GM19397 (cell line): ENCODE data around the gene CYP26A1.

Source experiments
- ATAC-seq: cut with Tn5 transposase; IDR thresholded peaks from one replicate; pipeline ENCODE4 v1.9.1; 2021; ENCODE audit warnings: mild to moderate bottlenecking, moderate library complexity; ENCODE audit not compliant: unreplicated experiment

CYP26A1 gene, protein sequence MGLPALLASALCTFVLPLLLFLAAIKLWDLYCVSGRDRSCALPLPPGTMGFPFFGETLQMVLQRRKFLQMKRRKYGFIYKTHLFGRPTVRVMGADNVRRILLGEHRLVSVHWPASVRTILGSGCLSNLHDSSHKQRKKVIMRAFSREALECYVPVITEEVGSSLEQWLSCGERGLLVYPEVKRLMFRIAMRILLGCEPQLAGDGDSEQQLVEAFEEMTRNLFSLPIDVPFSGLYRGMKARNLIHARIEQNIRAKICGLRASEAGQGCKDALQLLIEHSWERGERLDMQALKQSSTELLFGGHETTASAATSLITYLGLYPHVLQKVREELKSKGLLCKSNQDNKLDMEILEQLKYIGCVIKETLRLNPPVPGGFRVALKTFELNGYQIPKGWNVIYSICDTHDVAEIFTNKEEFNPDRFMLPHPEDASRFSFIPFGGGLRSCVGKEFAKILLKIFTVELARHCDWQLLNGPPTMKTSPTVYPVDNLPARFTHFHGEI

DNA sequence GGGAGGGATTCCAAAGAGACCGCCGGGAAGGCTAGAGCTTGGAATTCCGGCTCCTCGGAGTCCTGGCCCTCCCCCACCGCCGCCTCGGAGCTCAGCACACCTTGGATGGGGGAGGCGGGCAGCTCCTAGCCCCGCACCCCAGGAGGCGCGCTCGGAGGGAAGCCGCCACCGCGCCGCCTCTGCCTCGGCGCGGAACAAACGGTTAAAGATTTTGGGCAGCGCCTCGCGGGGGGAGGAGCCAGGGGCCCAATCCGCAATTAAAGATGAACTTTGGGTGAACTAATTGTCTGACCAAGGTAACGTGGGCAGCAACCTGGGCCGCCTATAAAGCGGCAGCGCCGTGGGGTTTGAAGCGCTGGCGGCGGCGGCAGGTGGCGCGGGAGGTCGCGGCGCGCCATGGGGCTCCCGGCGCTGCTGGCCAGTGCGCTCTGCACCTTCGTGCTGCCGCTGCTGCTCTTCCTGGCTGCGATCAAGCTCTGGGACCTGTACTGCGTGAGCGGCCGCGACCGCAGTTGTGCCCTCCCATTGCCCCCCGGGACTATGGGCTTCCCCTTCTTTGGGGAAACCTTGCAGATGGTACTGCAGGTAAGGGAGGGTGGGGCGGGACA, at the start of gene CYP26A1:
CYP26A1 (plus strand) TSS at position 355 of the 608 bp plus-strand sequence; CDS start at position 397, 42 bp downstream.
- ATAC-seq = no peak

DNA sequence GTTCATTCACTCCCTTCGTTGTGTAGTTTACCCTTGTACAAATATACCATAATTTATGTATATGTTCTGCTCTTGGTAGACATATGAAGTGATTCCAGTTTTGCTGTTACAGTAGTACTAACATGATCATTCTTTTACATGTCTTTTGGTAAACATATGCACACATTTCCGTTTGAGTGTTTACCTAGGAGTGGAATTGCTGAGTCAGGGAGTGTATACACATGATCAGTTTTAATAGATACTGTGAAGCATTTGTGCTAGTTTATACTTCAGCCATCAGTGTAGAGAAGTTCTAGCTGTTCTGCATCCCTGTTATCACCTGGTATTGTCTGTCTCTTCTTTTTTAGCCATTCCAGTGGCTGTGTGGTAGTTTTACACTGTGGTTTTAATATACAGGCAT, 47.6 kb upstream of the CYP26A1 start:
- no peak for ATAC-seq

DNA sequence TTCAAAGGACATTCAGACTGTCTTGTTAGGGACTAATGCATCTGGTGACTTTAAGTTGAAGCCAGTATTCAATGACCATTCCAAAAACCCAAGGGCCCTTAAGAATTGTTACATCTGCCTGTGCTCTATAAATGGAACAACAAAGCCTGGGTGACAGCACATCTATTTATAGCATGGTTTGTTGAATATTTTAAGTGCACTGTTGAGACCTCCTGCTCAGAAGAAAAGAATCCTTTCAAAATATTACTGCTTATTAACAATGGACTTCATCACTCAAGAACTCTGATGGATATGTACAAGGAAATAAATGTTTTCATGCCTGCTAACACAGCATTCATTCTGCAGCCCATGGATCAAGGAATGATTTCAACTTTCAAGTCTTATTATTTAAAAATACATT, 46.2 kb upstream of the CYP26A1 start:
- ATAC-seq = no peak

DNA sequence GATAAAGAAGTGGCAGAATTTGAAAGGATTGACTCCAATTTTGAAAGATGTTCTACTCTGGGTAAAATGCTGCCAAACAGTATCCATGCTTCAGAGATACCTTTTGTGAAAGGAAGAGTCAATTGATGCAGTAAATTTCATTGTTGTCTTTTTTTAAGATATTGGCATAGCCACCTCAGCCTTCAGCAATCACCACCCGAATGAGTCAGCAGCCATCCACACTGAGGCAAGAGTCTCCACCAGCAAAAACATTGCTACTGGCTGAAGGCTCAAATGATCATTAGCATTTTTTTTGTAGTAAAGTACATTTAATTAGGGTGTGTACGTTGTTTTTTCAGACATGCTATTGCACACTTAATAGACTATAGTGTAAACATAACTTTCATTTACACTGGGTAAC, 44.8 kb upstream of the CYP26A1 start:
- ATAC-seq = no peak

DNA sequence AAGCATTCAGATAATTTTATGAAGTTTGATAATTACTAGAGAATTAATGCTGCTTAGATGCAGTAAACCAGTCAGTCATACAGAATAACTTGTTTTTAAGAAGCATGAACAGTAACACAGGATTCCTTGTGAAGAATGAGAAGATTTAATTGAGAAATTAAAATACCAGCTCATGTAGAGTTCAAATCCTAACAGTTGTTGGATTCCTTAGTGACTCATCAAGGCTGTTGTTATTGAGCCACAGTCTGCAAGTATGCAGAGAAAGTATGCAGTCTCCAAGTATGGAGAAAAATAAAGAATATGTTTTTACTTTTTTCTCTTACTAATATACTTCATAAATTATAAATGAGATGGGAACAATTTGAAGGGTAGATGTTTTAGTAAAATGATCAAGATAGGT, 43.3 kb upstream of the CYP26A1 start:
- ATAC-seq = no peak

DNA sequence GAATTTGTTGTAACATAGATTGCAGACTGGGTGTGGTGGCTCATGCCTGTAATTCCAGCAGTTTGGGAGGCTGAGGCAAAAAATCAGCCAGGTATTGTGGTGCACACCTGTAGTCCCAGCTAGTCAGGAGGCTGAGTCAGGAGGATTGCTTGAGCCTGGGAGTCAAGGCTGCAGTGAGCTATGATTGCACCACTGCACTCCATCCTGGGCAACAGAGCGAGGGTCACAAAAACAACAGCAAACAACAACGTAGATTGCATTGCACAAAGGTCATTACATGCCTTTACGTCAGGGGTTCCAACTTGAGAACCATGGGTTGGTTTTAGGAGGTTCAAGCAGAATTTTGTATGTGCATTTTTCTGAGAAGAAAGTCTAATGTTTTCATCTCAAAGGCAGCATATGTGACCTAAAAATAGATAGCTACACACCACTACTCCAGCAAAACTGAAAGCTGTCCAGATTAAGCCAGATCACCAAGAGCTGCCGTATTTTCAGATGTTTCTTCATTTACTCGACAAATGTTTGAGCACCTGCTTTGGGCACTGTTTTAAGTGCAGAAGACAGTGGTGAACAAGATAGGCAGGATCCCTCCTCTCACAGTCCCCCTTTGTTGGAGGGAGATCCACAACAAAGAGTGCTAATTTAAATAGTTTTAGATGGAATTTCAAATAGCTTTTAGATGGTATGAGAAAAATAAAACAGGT, 41.4 kb upstream of the CYP26A1 start:
- no peak for ATAC-seq

DNA sequence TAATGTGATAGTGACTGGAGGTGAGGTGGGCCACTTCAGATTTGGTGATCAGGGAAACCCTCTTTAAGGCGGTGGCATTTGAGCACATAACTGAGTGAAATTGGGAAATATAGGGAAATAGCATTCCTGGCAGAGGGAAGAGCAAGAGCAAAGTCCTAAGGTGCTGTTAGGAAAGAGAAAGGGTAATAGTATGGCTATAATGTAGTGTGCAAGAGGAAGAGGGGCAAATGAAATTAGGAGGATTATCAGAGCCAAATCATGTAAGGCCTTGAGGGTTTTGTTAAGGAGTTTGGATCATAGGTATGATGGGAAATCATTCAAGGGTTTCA, 40.9 kb upstream of the CYP26A1 start:
- no peak for ATAC-seq

DNA sequence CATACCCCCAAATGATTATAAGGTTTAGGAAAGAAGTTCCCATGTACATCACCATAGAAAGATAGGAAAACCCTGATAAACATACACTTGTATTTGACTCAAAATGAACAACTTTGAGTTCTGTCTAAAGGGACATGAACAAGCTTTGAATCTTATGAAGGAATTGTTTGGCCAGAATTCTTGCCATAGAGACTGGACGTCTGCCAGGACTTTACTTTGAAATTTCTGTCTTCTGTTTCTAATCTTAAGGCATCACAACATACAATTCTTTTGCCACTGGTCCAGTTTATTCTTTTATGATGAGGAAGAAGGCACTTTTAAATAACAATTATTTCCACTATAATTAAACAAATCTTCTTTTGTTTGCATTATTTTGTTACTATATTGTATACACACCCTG, 39.3 kb upstream of the CYP26A1 start:
- ATAC-seq = no peak

DNA sequence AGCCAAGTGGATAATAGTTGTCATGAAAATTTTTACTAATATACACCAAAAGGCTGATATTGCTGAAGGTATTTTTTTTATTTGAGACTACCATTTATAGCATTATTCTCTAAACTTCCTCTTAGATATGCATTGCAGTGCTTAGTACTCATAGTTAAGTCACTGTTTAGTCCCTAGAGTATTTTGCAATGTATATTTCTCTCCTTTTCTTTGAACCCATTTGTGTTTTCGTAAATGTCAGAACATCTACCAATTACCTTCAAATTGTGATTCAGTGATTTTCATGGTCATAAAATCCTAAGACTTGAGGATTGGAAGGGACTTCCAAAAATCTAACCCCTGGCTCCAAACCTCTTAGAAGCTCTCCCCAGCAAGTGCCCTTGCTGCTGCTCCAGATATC, 34.6 kb upstream of the CYP26A1 start:
- ATAC-seq = no peak

DNA sequence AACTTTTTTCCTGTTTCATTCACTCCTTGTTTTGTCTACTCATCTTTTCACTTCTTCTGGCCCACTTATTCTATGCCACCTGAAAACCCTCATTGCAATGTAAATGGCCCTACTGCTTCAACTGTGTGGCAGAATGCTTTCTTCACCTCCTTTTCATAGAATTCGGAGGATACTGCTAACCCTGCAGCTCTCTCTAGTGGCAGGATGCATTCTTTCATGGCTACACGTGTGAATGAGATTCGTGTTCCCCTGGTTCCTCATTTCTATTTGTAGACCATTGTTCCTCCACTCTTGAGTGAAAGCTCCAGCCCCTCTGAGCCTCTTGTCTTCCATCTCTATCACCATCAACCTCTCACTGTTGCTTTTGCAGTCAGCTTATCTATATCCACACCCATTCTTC, 34.0 kb upstream of the CYP26A1 start:
- no peak for ATAC-seq

DNA sequence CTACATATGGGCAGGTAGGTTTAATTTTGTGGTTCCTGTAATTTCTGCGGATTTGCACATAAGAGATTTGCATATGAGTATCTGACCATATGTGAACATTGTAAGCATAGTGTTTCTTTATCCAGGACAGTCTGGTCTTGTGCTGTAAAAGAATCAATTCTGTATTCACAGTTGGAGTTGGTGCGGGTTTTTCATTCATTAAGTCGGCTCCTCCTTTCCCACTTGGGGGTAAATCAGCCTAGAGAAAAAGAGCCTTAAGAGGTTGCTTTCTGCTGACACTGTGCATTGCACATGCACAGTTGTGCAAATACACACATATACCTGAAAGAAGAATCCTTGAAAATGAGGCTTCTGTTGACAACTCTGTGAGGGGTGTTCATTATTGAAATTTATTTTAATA, 19.2 kb upstream of the CYP26A1 start:
- ATAC-seq = no peak

DNA sequence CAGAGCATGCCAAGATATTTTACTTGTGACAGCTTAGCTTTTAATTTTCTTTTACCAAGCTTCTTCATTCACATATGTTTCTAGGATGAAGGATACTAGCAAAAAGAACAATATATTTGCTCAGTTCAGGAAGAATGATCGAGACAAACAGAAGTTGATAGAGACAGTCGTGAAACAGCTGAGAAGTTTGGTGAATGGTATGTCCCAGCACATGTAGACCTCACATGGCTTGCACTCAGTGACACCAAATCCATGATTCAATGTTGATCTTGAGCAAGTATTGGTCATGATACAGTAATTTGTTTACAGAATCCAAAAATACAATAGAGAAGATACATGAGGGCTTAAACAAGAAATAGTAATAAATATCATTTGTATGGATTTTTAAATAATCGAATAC, 15.6 kb upstream of the CYP26A1 start:
- ATAC-seq = no peak

DNA sequence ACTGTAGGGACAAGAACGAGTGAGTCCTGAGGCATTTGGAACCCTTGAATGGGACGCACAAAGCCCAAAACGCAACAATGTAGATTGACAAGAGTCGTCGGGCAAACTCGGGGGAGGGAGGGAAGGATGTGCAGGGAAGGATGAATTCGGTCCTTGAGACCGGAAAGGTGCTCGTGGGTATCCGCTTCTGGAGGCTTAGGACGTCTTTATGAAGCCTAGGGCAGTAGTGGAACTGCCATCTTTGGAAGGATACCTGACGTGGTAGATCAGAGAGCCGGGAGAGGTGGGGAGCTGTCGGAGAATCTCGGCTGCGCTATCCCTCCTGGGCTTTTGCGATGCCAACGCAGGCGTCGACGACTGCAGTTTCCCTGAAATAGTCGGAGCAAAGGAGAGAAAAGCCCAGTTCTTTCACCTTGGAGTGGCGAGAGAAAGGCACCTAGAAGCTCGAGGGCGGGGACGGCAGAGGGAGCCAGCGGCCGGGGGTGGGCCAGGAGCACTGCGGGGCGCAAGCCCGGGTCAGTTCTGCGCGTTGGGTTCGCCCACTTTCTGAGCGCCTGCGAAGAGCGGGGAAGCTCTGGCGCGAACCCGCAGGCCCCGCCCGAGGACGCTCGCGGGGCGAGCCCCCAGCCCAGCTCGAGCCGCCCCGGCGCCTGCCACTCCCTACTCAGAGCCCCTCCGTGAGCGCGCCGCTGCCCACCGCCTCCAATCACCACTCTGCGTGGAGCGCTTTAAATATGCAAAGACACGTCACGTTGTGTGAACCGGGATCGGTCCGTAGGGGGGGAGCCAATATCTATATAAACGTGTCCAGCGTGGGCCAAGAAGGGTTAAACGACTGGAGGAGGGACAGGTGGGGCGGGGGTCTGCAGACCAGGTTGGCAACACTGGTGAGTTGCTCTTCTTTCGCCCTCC, 13.5 kb upstream of the CYP26A1 start, which contains the start of gene CYP26C1:
CYP26C1 (plus strand) TSS at position 824 of the 912 bp plus-strand sequence. CDS start 466 bp downstream, outside the sequence.
- ATAC-seq = no peak

DNA sequence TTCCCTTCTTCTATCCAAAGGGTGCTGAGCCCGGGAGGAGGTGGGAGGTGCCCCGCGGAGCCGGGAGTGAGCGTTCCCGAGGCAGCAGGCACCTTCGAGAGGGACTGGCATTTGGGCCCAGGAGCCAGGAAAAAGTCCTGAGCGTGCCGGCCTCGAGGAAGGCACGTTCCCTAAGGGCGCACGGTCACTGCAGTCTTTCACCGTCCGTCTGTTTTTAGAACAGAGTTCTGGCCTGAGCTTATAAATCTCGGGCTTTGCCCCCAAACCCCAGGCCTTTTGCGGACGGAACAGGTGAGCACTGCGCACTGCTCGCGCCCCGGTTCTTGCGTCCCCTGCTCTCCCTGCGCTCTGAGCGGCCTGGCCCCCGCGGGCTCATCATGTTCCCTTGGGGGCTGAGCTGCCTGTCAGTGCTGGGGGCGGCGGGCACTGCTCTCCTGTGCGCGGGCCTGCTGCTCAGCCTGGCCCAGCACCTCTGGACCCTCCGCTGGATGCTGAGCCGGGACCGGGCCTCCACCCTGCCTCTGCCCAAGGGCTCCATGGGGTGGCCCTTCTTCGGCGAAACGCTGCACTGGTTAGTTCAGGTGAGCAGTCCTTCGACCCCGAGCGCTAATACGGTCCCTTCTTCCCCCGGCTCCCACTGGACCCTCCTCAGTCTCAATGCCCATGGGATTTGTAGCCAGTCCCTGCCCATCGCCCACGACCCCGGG, 12.7 kb upstream of the CYP26A1 start:
- no peak for ATAC-seq

DNA sequence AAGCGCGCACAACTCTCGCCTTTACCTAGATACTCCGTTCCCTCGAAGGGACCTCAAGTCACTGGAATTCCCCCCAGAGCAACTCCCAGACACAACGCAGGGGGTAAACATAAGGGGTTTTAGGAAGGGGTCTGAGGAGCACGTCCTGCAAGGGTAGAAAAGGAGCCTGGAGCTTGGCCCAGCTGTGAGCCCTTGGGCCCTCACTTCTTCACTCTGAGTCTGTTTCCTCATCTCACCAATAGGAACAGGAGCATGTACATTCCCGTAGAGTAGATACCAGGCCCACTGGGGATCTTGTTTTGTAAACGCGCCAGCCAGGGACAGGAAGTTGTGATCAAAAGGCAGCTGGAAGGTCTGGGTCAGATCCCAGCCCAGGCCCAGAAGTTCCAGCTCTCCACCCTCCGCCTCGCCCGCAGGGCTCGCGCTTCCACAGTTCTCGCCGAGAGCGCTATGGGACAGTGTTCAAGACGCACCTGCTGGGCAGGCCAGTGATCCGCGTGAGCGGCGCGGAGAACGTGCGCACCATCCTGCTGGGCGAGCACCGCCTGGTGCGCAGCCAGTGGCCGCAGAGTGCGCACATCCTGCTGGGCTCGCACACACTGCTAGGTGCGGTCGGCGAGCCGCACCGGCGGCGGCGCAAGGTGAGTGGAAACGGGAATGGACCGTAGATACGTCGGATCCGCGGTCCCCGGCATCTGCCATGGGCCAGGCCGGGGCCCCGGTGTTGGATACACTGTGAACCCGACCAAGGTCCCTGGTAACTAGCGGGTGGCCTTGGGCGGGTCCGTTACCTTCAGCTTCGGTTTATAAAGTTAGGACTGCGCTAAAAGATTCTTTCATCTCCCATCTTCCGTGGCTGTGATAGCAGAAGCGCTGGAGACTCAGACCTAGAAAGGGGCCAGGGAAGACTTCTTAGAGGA, 11.8 kb upstream of the CYP26A1 start:
- ATAC-seq = no peak

DNA sequence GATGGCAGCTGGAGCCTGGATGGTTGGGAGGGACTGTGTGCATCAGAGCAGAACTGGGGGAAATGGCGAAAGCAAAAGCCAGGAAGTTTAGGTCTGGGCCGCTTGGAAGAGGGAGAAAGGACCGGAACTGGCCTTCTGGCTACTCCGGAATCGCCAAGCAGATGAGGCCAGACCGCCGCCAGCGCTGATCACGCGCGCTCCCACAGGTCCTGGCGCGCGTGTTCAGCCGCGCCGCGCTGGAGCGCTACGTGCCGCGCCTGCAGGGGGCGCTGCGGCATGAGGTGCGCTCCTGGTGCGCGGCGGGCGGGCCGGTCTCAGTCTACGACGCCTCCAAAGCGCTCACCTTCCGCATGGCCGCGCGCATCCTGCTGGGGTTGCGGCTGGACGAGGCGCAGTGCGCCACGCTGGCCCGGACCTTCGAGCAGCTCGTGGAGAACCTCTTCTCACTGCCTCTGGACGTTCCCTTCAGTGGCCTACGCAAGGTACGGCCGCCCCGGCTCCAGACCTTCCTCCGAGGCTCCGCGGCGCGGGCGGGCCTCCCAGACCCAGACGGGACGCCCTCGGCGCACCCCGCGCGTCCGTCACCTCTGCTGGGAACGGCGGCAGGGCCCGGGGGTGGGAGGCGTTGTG, 11.1 kb upstream of the CYP26A1 start:
- no peak for ATAC-seq

DNA sequence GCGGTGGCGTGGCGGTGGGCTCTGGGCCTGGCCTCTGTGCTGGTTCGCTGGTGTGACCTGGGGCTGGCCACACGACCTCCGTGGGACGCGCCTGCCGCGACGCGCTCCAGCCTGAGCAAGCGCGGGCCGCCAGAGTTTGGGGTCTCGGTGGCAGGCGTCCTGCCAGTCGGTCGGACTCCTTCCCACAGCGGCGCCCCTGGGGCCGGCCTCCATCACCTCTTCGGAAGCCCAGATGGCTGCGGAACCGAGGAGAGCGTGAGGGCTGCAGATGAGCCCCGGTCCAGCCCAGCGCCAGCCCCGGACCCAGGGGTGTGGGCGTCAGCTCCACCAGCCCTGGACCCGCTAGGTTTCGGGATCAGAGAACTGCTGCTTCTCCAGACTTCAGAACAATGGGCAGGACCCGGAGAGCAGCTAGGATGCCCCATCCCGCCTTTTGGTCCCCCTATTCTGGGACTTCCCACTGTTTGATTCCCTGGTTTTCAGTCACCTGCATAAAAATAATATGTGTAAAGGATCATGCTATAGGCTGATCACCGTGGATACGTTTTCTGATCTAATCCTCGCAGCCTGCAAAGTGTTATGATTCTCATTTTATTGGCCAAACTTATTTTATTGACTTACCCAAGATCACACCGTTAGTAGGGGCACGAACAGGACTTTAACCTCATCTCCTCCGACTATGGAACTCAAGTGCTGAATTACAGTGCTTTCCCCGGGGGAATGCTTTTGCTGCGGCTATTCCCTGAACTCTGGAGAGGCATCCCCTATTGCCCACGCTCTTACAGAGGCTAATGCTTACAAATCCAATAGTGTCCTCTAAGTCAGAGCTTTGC, 10.3 kb upstream of the CYP26A1 start:
- no peak for ATAC-seq
